Esophagus squamous epithelium (tissue), 4 donors: ENCODE results near the gene STUB1.

Experiments used
- POLR2A ChIP-seq, 4 donors: fragments of 450-650 bp; IDR thresholded peaks; one replicate each; pipeline ENCODE4 v1.6.1; 2017; ENCODE audit warnings: antibody characterized with exemption in 4 of 4, mild to moderate bottlenecking in 4 of 4, moderate library complexity in 3 of 4
- TF ChIP-seq, protein P1 (sequence below), 6 experiments: fragments of 450-650 bp in 4 of 6; fragments of 200-600 bp in 2 of 6; sonication (generic) in 2 of 6; IDR thresholded peaks; one replicate each; pipeline ENCODE4 v1.5.1; 2016 to 2019; ENCODE audit warnings: antibody characterized with exemption in 6 of 6, mild to moderate bottlenecking in 4 of 6, moderate library complexity in 4 of 6

DNA sequence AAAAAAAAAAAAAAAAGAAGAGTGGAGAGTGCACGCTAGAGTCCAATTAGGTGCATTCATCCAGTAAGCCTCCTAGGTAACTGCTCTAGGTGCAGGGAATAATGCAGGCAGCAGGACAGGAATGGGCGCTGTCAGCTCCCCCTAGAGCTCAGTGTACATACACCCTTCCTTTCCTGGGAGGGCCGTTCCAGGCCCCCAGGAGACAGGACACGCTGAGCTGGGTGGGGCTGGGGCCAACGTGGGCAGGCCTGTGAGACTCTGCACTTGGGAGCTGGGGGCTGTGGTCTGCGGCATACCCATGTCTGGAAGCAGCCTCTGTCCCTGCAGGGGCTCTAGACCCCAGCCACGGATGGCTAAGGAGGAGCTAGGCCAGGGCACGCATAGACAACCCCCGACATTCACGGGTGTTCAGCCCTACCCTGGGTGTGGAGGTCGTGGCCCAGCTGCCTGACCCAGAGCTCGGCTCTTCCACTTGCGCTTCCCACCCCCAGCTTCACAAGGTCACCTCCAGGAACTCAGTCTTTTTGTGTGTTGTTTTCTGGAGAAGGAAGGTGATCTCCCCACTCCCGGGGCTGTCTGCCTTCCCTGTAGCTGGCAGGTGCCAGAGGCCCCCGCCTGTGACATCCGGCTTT, 39.7 kb downstream of the STUB1 start:
- TF ChIP-seq, protein P1, sequence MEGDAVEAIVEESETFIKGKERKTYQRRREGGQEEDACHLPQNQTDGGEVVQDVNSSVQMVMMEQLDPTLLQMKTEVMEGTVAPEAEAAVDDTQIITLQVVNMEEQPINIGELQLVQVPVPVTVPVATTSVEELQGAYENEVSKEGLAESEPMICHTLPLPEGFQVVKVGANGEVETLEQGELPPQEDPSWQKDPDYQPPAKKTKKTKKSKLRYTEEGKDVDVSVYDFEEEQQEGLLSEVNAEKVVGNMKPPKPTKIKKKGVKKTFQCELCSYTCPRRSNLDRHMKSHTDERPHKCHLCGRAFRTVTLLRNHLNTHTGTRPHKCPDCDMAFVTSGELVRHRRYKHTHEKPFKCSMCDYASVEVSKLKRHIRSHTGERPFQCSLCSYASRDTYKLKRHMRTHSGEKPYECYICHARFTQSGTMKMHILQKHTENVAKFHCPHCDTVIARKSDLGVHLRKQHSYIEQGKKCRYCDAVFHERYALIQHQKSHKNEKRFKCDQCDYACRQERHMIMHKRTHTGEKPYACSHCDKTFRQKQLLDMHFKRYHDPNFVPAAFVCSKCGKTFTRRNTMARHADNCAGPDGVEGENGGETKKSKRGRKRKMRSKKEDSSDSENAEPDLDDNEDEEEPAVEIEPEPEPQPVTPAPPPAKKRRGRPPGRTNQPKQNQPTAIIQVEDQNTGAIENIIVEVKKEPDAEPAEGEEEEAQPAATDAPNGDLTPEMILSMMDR (IDR thresholded peaks at IDR 0.05) = no peak
- no peak for TF ChIP-seq POLR2A (IDR thresholded peaks at IDR 0.05)
